Caco-2 (cell line): Measurements from ENCODE around the gene RAB11FIP4. TPM values are rescaled to one million over a fixed set of nuclear protein-coding genes. Genes with fewer than 3 reads are reported as not detected.

Experiments used
- BruUV-seq: library from RNA; stranded (reverse); fragments of 400-500 nt; replicated peaks from 2 replicates; lab custom pipeline; 2021; lab: Mats Ljungman, UMichigan
- CTCF ChIA-PET: fragments of 300-600 bp; sonication (Branson Sonifier 250); formaldehyde crosslinking; loops from one replicate; lab custom pipeline; 2022; ENCODE audit warnings: antibody characterized with exemption; lab: Charles Lee
- POLR2A ChIA-PET: fragments of 300-600 bp; sonication (Branson Sonifier 250); formaldehyde crosslinking; loops from one replicate; lab custom pipeline; 2022; ENCODE audit warnings: antibody characterized with exemption; lab: Charles Lee
- DNase-seq, 2 experiments: peaks; one replicate each; pipeline versions ENCODE4 v3.0.0 to v3.0.0-alpha.2; 2020 to 2022
- H3K27me3 ChIP-seq: replicated peaks from 2 replicates; pipeline ENCODE4 v1.6.0; 2011; ENCODE audit warnings: low read length; ENCODE audit not compliant: control insufficient read depth, insufficient read depth
- H3K36me3 ChIP-seq: 2 replicates; pipeline ENCODE4 v1.5.1; 2011; ENCODE audit warnings: low read length; ENCODE audit not compliant: control insufficient read depth, insufficient read depth
- H3K4me1 ChIP-seq: fragments of 250-450 bp; sonication (Bioruptor Pico); 2 replicates; pipeline ENCODE4 v1.5.1; 2020; ENCODE audit warnings: mild to moderate bottlenecking
- H3K4me3 ChIP-seq: 2 replicates; pipeline ENCODE4 v1.5.1; 2011; ENCODE audit warnings: low read depth, mild to moderate bottlenecking, control low read depth, low read length
- H3K9me3 ChIP-seq: fragments of 250-450 bp; sonication (Bioruptor Pico); 2 replicates; pipeline ENCODE4 v1.5.1; 2020; ENCODE audit warnings: mild to moderate bottlenecking, moderate library complexity
- H3K27ac Mint-ChIP-seq: one replicate; pipeline ENCODE4 v1.8.0; 2022; ENCODE audit warnings: mixed read lengths; ENCODE audit not compliant: unreplicated experiment
- H3K27me3 Mint-ChIP-seq: one replicate; pipeline ENCODE4 v1.8.0; 2022; ENCODE audit warnings: mixed read lengths; ENCODE audit not compliant: insufficient read depth, unreplicated experiment
- H3K36me3 Mint-ChIP-seq: one replicate; pipeline ENCODE4 v1.8.0; 2022; ENCODE audit warnings: mild to moderate bottlenecking, mixed read lengths; ENCODE audit not compliant: insufficient read depth, unreplicated experiment
- H3K4me1 Mint-ChIP-seq: one replicate; pipeline ENCODE4 v1.8.0; 2022; ENCODE audit warnings: low read depth, mixed read lengths; ENCODE audit not compliant: unreplicated experiment
- H3K4me3 Mint-ChIP-seq: one replicate; pipeline ENCODE4 v1.8.0; 2022; ENCODE audit warnings: mild to moderate bottlenecking, moderate library complexity, mixed read lengths; ENCODE audit not compliant: unreplicated experiment
- H3K9me3 Mint-ChIP-seq: one replicate; pipeline ENCODE4 v1.8.0; 2022; ENCODE audit warnings: mixed read lengths; ENCODE audit not compliant: unreplicated experiment
- intact Hi-C: fragments of 100-400 bp; cut with micrococcal nuclease; formaldehyde crosslinking; loops from one replicate; pipeline ENCODE4 v1.10.0; 2022; ENCODE audit not compliant: unreplicated experiment
- total RNA-seq: library from RNA; stranded (reverse); gene quantifications from 2 replicates; pipeline ENCODE4 v1.2.3, GENCODE V29; 2022
- TF ChIP-seq, protein P1 (sequence below), 2 experiments: fragments of 200-600 bp in 1 of 2; IDR thresholded peaks; 1 replicate in 1 of 2; 2 replicates in 1 of 2; pipeline versions ENCODE4 v1.5.1 to v1.8.0; 2011 to 2022; ENCODE audit warnings: antibody characterized with exemption in 1 of 2, control low read depth in 1 of 2, inconsistent platforms in 1 of 2, low read depth in 1 of 2, low read length in 1 of 2, mild to moderate bottlenecking in 1 of 2, moderate library complexity in 1 of 2; ENCODE audit not compliant: insufficient read depth in 1 of 2, severe bottlenecking in 1 of 2, unreplicated experiment in 1 of 2

RAB11FIP4 gene
- total RNA-seq, 1 experiment from 2014 or later, result 90.3 TPM

- Mint-ChIP-seq H3K27me3 (no peaks in the 10 kb centered on the region), H3K4me1 (peaks cover 64% of the 10 kb centered on the region), H3K9me3 (no peaks in the 10 kb centered on the region), H3K4me3 (no peak overlapping the region), H3K27ac (peak overlapping the region; percentile 59), H3K36me3 (peaks cover 26% of the 10 kb centered on the region)
- peaks cover 86% of the 10 kb centered on the region for H3K4me1 ChIP-seq
- 0 out of 2 replicates have a peak, but pooled peaks cover 2% of the 10 kb centered on the region for H3K36me3 ChIP-seq
- no peaks in the 10 kb centered on the region for H3K9me3 ChIP-seq
- intact Hi-C loops, result no loop called here
- CTCF ChIA-PET, result no interaction called here
- DNase-seq, result no peak
- no peak overlapping the region for H3K4me3 ChIP-seq
- TF ChIP-seq, protein P1, sequence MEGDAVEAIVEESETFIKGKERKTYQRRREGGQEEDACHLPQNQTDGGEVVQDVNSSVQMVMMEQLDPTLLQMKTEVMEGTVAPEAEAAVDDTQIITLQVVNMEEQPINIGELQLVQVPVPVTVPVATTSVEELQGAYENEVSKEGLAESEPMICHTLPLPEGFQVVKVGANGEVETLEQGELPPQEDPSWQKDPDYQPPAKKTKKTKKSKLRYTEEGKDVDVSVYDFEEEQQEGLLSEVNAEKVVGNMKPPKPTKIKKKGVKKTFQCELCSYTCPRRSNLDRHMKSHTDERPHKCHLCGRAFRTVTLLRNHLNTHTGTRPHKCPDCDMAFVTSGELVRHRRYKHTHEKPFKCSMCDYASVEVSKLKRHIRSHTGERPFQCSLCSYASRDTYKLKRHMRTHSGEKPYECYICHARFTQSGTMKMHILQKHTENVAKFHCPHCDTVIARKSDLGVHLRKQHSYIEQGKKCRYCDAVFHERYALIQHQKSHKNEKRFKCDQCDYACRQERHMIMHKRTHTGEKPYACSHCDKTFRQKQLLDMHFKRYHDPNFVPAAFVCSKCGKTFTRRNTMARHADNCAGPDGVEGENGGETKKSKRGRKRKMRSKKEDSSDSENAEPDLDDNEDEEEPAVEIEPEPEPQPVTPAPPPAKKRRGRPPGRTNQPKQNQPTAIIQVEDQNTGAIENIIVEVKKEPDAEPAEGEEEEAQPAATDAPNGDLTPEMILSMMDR (IDR thresholded peaks at IDR 0.05; ENCODE audit: insufficient read depth in 1 of 2, low read depth in 1 of 2, low read length in 1 of 2, severe bottlenecking in 1 of 2, unreplicated experiment in 1 of 2), result no peak
- POLR2A ChIA-PET, result interaction anchor here (0.6 to 1.0 kb wide), 2 partner anchors 11 to 19 kb away, joined by 3 to 6 read pairs; no protein-coding TSS in a partner anchor
- BruUV-seq, result no TSS peak
- no peaks in the 10 kb centered on the region for H3K27me3 ChIP-seq
Observed at GRCh38 chr17:31494259-31495021, 103.0 kb downstream of the RAB11FIP4 start.

- H3K4me1 Mint-ChIP-seq, result peaks cover 60% of the 10 kb centered on the region
- ChIA-PET POLR2A (interaction anchor here (1.0 kb wide), 1 partner anchor 20 kb away, joined by 3 read pairs; no protein-coding TSS in a partner anchor), CTCF (no interaction called here)
- BruUV-seq, result no TSS peak
- H3K4me3 Mint-ChIP-seq, result no peak overlapping the region
- Histone ChIP-seq H3K9me3 (no peaks in the 10 kb centered on the region), H3K36me3 (0 out of 2 replicates have a peak, but pooled peaks cover 2% of the 10 kb centered on the region), H3K4me1 (peaks cover 91% of the 10 kb centered on the region), H3K4me3 (no peak overlapping the region), H3K27me3 (no peaks in the 10 kb centered on the region)
- H3K27me3 Mint-ChIP-seq, result no peaks in the 10 kb centered on the region
- intact Hi-C loops, result no loop called here
- H3K36me3 Mint-ChIP-seq, result peaks cover 27% of the 10 kb centered on the region
- H3K27ac Mint-ChIP-seq, result peak overlapping the region; percentile 59
- DNase-seq, result peak in 1 of 2 experiments; percentile 47
- TF ChIP-seq, protein P1 (IDR thresholded peaks at IDR 0.05; ENCODE audit: insufficient read depth in 1 of 2, low read depth in 1 of 2, low read length in 1 of 2, severe bottlenecking in 1 of 2, unreplicated experiment in 1 of 2), result no peak
- H3K9me3 Mint-ChIP-seq, result no peaks in the 10 kb centered on the region
Observed at GRCh38 chr17:31495022-31495885, 103.8 kb downstream of the RAB11FIP4 start.

DNA sequence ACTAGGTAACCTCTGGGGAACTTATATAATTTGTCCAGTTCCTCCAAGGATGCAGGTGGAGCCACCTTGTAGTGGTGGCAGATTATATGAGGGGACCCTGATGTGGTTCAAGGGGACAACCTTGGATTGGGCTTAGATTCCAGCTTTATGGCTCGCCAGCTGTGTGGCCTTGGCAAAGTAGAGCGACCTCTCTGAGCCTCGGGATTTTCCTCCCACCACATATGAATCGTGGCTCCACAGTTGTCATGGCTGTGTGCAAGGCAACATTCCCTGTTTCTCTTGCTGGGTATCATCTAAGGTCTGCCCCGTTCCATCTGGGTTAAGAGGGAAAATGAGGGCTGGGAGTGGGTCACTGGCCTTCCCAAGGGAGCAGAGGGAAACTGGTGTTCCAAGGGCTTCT is 104.6 kb downstream of the RAB11FIP4 start:
- no peak overlapping the region for H3K4me3 ChIP-seq
- no peaks in the 10 kb centered on the region for H3K27me3 ChIP-seq
- H3K9me3 Mint-ChIP-seq, result no peaks in the 10 kb centered on the region
- ChIA-PET POLR2A (interaction anchor here (0.9 kb wide), 1 partner anchor 8 kb away, joined by 7 read pairs; no protein-coding TSS in a partner anchor), CTCF (no interaction called here)
- H3K9me3 ChIP-seq, result no peaks in the 10 kb centered on the region
- no peak for DNase-seq
- no peak overlapping the region for H3K27ac Mint-ChIP-seq
- BruUV-seq, result no TSS peak
- peaks cover 52% of the 10 kb centered on the region for H3K4me1 Mint-ChIP-seq
- intact Hi-C loops, result no loop called here
- H3K4me3 Mint-ChIP-seq, result no peak overlapping the region
- peaks cover 32% of the 10 kb centered on the region for H3K36me3 Mint-ChIP-seq
- H3K36me3 ChIP-seq, result 0 out of 2 replicates have a peak, but pooled peaks cover 1% of the 10 kb centered on the region
- TF ChIP-seq, protein P1 (IDR thresholded peaks at IDR 0.05; ENCODE audit: insufficient read depth in 1 of 2, low read depth in 1 of 2, low read length in 1 of 2, severe bottlenecking in 1 of 2, unreplicated experiment in 1 of 2), result no peak
- no peaks in the 10 kb centered on the region for H3K27me3 Mint-ChIP-seq
- peaks cover 91% of the 10 kb centered on the region for H3K4me1 ChIP-seq
